ENCODE results near the gene SPIRE2.
"Not testable (repeated sequence)": the region's sequence is repeated elsewhere in the genome, so short reads cannot be mapped to it uniquely, and the experiment has no call there.

Gene SPIRE2

GRCh38 chr16:89822188-89823086, 5.8 kb upstream of the SPIRE2 start:
- DNase-seq = no peak
- TF ChIP-seq GATA1 (IDR thresholded peaks at IDR 0.05; ENCODE audit: low read depth, low read length) = no peak
- TF ChIP-seq POLR2A (IDR thresholded peaks at IDR 0.05; ENCODE audit: low read length) = no peak

- TF ChIP-seq POLR2A (IDR thresholded peaks at IDR 0.05; ENCODE audit: low read length) (no peak), GATA1 (IDR thresholded peaks at IDR 0.05; ENCODE audit: low read depth, low read length) (no peak)
- no peak for DNase-seq
These were observed 5.0 kb upstream of the SPIRE2 start for GRCh38 chr16:89823087-89823823.

- not testable (repeated sequence) for DNase-seq
These were observed 4.5 kb upstream of the SPIRE2 start for GRCh38 chr16:89823824-89824148.

- no peak for DNase-seq
- no peak for TF ChIP-seq GATA1 (IDR thresholded peaks at IDR 0.05; ENCODE audit: low read depth, low read length)
- no peak for TF ChIP-seq POLR2A (IDR thresholded peaks at IDR 0.05; ENCODE audit: low read length)
These were observed 1.5 kb upstream of the SPIRE2 start for GRCh38 chr16:89826531-89827382.

GRCh38 chr16:89827383-89828198, 684 bp upstream of the SPIRE2 start:
- DNase-seq = peak; percentile 35 to 39
- TF ChIP-seq GATA1 (IDR thresholded peaks at IDR 0.05; ENCODE audit: low read depth, low read length) = no peak
- TF ChIP-seq POLR2A (IDR thresholded peaks at IDR 0.05; ENCODE audit: low read length) = no peak

GRCh38 chr16:89828870-89829629, 775 bp downstream of the SPIRE2 start:
- no peak for DNase-seq
- TF ChIP-seq GATA1 (IDR thresholded peaks at IDR 0.05; ENCODE audit: low read depth, low read length) (no peak), POLR2A (IDR thresholded peaks at IDR 0.05; ENCODE audit: low read length) (no peak)

GRCh38 chr16:89829630-89830437, 1.6 kb downstream of the SPIRE2 start:
- no peak for TF ChIP-seq GATA1 (IDR thresholded peaks at IDR 0.05; ENCODE audit: low read depth, low read length)
- TF ChIP-seq POLR2A (IDR thresholded peaks at IDR 0.05; ENCODE audit: low read length) = no peak
- DNase-seq = no peak

- DNase-seq = no peak
These were observed 3.6 kb downstream of the SPIRE2 start for GRCh38 chr16:89831810-89832328.

GRCh38 chr16:89833664-89834363, 5.5 kb downstream of the SPIRE2 start:
- not testable (repeated sequence) for DNase-seq

More at GRCh38 chr16:89831810-89832328, 3.6 kb downstream of the SPIRE2 start:
- TF ChIP-seq GATA1 (IDR thresholded peaks at IDR 0.05; ENCODE audit: low read depth, low read length) (no peak), POLR2A (IDR thresholded peaks at IDR 0.05; ENCODE audit: low read length) (no peak)

GRCh38 chr16:89834813-89835363, 6.6 kb downstream of the SPIRE2 start:
- not testable (repeated sequence) for DNase-seq

GRCh38 chr16:89836484-89836883, 8.2 kb downstream of the SPIRE2 start:
- not testable (repeated sequence) for DNase-seq
